Activated CD4-positive, alpha-beta T cell treated with anti-CD3 and anti-CD28 coated beads for 24 hours (primary cell): ENCODE measurements around the gene ACSL6.

ENCODE experiments used
- DNase-seq, 2 donors: peaks; one replicate each; pipeline ENCODE4 v3.0.0-alpha.2; 2020; ENCODE audit warnings: low read depth in 2 of 2

ACSL6 gene, protein sequence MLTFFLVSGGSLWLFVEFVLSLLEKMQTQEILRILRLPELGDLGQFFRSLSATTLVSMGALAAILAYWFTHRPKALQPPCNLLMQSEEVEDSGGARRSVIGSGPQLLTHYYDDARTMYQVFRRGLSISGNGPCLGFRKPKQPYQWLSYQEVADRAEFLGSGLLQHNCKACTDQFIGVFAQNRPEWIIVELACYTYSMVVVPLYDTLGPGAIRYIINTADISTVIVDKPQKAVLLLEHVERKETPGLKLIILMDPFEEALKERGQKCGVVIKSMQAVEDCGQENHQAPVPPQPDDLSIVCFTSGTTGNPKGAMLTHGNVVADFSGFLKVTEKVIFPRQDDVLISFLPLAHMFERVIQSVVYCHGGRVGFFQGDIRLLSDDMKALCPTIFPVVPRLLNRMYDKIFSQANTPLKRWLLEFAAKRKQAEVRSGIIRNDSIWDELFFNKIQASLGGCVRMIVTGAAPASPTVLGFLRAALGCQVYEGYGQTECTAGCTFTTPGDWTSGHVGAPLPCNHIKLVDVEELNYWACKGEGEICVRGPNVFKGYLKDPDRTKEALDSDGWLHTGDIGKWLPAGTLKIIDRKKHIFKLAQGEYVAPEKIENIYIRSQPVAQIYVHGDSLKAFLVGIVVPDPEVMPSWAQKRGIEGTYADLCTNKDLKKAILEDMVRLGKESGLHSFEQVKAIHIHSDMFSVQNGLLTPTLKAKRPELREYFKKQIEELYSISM

GRCh38 chr5:132011622-132012343 is at the start of gene ACSL6:
ACSL6 (minus strand) TSS chr5:132011658; CDS start chr5:132011553, 105 bp downstream.
- no peak for DNase-seq

DNA sequence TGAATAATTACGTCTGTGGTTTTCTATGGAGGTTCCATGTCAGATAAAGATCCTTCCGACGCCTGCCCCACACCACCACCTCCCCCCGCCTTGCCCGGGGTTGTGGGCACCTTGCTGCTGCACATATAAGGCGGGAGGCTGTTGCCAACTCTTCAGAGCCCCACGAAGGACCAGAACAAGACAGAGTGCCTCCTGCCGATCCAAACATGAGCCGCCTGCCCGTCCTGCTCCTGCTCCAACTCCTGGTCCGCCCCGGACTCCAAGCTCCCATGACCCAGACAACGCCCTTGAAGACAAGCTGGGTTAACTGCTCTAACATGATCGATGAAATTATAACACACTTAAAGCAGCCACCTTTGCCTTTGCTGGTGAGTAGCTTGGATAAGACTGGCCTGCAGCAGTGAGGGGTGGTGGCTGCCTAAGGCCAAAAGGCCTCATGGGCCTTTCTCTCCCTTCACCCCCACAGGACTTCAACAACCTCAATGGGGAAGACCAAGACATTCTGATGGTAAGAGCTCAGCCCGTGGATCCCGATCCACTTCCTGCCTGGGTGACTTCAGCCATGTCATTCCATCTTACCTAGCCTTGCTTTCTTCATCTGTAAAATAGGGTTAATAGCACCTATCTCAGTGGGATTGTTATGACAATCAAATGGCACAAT is 49.2 kb upstream of the ACSL6 start, which contains the start of gene IL3:
Gene IL3, plus strand, starts transcription at position 155 of the 661 bp plus-strand sequence. Its CDS starts 52 bp downstream, at position 207.
- no peak for DNase-seq

DNA sequence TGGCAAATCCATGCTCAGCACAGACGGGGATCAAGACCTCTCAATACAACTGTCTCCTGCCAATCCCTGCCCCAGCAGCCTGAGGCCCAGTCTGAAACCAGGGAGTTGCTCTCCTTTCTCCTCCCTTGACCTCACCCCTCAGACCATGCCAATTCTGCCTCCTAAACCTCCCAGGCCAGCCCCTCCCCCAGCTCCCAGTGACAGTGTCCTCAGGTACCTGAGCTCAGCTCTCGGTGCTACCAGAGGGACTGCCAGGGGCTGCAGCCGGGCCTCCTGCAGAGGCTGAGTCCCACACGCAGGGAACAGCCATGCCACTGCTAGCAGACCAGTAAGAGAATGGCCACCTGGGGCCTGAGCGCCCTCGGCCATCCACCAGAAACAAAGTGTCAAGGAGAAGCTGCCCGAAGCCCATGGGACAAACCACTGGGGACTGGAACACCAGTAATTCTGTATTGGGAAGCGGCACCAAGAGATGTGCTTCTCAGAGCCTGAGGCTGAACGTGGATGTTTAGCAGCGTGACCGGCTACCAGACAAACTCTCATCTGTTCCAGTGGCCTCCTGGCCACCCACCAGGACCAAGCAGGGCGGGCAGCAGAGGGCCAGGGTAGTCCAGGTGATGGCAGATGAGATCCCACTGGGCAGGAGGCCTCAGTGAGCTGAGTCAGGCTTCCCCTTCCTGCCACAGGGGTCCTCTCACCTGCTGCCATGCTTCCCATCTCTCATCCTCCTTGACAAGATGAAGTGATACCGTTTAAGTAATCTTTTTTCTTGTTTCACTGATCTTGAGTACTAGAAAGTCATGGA is 48.4 kb upstream of the ACSL6 start:
- no peak for DNase-seq

GRCh38 chr5:132059043-132059695 is 47.7 kb upstream of the ACSL6 start:
- DNase-seq = no peak

DNA sequence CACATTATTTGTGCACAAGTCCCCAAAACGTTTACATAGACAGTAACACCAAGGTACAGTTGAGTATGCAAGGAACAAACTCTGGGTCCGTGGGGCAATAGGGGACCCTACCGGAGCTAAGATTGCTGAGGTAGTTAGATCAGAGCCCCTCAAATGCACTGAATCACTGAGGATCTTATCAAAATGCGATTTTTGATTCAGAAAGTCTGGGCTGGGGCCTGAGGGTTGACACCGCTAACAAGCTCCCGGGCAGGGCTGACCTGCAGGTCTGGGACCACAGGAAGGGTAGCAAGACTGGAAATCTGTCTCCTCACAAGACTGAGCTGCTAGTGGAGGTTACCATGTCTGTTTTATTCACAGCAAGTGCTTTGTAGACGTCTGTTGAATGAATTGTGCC is 47.2 kb upstream of the ACSL6 start:
- no peak for DNase-seq

- no peak for DNase-seq
These were observed 46.2 kb upstream of the ACSL6 start for GRCh38 chr5:132057498-132058255.

DNA sequence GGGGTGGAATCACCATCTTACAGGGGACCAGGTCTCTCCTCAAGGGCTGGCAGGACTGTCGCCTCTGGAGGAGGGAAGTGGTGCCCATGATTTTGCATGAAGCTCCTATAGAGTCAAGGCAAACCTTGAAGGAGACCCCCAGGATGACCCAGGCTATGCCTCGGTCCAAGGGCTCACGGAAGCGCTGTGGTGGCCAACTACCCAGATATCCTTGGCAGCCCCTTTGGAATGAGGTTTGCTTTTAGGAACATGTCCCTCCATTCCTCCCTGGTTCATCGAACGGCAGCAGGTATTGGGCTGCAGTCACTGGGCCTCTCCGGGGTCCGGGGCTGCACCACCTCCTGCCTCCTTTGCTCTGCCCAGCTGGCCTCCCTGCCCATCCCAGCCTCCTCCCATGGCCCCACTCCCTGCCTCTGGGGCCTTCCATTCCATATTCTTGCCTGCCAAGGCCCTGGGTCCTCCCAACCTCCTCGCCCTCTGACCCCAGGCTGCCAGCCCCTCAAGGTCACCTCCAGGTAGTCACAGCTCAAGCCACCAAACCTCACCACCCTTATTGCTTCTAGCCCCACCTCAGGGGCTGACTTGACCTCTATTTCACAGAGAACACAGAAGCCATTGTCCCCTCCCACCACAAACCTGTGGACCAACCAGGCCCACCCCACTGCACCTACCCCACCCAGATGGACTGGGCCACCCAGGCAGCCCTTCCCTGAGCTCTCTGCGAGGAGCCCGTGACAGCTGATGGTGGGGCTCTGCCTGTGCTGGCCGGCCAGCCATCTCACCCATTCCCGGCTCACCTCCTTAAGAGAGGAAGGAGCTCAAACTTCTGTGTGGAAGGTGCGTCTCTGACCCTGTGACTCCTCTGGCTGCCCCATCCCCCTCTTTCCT is 45.4 kb upstream of the ACSL6 start:
- no peak for DNase-seq

DNA sequence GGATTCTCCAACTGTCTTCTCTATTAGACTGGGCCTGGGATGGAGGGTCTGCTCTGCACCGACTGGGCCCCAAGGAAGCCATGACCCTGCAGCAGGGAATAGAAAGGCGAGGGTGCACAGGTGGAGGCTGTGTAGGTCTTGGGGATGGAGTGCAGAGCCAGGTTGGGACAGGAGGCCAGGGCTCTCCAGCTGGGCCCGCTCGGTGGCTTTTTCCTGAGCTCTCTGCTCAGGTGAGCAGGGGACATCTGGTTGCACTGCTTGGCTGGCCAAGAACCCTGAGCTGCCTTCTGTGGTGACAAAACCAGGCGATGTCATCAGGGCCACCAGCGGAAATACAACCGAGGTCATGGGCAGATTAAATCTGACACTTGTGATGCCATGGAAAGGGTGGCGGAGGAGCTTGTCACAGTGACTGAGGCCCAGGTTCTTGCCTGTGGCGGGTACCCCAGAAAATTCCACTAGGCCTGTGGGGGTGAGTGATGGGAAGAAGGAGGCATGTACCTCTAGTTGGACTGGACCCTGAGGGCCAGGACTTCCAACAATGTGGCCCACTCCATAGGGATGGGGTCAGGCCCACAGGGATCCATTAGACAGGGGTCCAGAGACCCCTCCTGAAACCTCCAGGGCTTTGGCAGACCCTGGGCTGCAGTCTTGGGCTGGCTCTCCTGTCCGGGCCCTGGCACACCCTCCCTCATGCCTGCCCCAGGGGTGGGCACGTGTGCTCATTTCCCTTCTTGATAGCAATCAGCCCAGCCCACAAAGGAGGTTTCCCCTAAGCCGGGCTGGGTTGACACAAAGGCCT is 44.6 kb upstream of the ACSL6 start:
- DNase-seq = no peak

- DNase-seq = no peak
These were observed 44.0 kb upstream of the ACSL6 start for GRCh38 chr5:132055441-132055807.

DNA sequence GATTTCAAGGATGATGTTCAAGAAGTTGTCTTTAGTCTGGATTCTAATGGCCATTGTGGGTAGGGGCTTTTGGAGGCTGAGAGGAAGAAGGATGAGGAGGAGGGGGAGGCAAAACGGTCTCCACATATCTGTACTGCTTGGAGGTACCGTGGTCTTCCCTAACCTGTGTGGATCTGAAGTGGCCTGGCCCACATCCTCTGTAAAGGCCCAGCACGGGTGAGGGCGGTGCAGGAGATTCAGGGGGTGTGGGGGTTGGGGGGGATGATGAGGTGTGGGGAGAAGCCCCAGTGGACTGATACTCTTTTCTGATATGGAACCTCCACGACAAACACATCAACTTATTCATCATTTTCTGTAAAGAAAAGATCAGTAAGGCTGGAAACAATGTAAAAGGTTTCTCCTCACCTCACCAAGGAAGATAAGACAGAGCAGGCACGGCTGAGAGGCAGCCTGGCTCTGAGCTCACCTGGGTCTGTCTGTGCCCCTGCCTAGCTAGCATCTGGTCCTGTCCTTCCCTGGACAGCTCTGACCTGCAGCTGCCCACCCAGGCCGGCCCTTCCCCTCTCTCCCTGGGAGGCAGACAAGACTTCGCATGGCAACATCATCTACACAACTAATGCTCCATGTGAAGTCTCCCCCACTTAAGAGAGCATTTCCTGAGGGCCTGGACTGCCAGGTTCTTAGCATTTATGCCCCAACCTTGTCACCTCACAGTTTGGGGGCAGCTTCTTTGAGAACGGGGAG is 43.4 kb upstream of the ACSL6 start:
- no peak for DNase-seq

- DNase-seq = no peak
These were observed 42.7 kb upstream of the ACSL6 start for GRCh38 chr5:132054031-132054696.

- no peak for DNase-seq
These were observed 42.0 kb upstream of the ACSL6 start for GRCh38 chr5:132053483-132053882.

- no peak for DNase-seq
These were observed 41.1 kb upstream of the ACSL6 start for GRCh38 chr5:132052520-132052919.

DNA sequence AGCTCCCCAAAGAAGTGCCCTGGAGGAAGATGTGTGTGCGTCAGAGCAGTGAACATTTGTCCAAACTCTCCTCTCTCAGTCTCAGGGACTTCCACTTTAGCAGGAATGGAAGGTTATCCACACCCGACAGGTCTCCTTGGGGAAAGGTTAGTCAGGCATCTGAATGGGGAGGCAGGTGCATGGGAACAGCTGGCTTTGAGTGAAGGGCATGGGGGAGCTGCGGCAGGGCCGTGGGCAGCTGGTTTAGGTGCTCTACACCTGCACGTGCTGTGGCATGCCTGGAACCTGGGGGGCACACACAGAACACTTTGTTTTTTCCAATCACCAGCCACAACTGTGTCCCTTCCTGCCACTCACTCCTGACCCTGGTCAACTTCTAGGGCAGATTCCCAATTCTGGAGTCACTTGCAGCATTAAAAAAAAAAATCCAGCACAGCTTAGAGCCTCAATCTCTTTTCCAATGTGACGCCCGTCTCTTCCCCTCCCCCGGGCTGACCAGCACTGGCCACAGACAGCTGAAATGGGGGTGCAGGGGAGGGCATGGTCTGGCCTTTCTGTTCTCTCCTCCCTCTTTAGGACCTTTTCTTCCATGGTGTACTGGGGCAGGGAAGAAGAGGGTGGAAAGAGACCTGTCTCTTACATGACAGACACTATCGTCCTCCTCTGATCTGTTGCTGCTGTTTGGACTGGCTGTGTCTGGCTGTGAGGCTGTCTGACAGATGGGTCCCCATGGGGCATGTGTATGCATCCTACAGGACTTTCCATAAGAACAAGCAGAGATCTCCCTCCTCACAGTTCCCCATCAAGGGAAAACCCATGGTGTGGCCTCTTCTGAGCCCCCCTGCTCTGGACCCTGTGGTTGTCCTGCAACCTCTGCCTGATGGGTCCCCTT is 39.4 kb upstream of the ACSL6 start:
- DNase-seq = no peak

DNA sequence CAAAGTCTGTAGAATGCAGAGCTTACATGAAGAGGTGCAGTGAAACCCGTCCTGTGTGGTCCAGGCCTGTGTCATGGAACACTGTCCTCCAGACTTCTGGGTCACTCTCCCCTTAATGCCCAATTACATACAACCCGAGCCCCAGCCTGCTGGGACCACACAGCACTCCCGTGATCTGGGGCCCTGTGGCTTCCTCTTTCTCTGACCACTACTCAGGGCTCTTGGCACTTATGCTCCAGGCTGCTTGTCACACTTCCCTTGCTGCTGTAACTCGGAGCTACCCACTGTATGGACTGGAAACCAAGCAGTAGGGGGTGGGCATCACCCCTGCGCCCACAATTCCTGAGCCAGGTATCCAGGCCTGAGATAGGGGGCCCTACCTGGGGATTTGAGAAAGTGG is 38.7 kb upstream of the ACSL6 start:
- no peak for DNase-seq

DNA sequence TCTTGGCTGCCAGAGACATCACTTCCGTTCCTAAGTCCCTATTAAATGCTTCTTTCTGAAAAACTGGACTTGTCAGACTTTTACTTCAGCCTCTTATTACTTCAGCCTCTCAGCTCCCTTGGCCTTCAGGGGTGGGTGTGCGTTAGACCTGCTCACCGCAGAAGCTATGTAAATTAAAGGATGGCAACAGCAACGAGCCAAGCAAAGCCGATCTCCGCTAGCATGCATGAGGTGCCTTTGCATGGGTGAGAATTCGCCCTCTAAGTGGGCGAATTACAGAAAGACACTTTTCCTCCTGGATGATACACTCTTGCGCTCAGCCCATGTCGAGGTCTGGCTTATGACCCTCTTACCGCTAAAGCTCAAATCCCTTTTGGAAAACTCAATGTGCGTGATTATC is 38.1 kb upstream of the ACSL6 start:
- DNase-seq = no peak
